HL-60 (cell line): ENCODE results near the gene BPIFB4.

ENCODE experiments used
- POLR2AphosphoS5 ChIP-seq: IDR thresholded peaks from 2 replicates; pipeline ENCODE4 v1.6.1; 2012; ENCODE audit warnings: low read depth
- SPI1 ChIP-seq: IDR thresholded peaks from 2 replicates; pipeline ENCODE4 v1.6.1; 2012; ENCODE audit warnings: low read depth, mild to moderate bottlenecking, borderline replicate concordance
- TF ChIP-seq, protein P1 (sequence below): IDR thresholded peaks from one replicate; pipeline ENCODE4 v1.5.1; 2011; ENCODE audit warnings: low read length, control low read depth, inconsistent platforms; ENCODE audit not compliant: insufficient read depth
- TF ChIP-seq, protein P2 (sequence below): IDR thresholded peaks from 2 replicates; pipeline ENCODE4 v1.6.1; 2012; ENCODE audit warnings: low read depth; ENCODE audit not compliant: insufficient replicate concordance

DNA sequence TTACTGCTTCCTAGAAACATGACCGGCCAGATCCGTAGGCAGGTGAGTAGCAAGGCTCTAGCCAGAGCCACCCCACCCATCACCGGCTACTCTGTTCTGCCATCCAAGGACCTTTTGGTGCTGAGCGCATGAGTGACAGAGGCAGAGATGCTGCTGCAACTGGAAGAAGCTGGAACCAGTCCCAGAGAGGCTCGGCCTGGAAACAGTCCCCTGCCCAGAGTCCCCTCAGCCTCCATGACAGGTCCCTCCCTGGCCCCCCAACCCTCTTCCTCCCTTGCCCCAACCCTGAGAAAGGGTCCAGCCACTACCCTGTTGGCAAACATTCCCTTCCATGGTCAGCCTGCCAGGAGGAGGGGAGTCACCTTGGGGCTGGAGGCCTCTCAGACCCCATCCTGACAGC, 31.9 kb downstream of the BPIFB4 start:
- TF ChIP-seq, protein P1, sequence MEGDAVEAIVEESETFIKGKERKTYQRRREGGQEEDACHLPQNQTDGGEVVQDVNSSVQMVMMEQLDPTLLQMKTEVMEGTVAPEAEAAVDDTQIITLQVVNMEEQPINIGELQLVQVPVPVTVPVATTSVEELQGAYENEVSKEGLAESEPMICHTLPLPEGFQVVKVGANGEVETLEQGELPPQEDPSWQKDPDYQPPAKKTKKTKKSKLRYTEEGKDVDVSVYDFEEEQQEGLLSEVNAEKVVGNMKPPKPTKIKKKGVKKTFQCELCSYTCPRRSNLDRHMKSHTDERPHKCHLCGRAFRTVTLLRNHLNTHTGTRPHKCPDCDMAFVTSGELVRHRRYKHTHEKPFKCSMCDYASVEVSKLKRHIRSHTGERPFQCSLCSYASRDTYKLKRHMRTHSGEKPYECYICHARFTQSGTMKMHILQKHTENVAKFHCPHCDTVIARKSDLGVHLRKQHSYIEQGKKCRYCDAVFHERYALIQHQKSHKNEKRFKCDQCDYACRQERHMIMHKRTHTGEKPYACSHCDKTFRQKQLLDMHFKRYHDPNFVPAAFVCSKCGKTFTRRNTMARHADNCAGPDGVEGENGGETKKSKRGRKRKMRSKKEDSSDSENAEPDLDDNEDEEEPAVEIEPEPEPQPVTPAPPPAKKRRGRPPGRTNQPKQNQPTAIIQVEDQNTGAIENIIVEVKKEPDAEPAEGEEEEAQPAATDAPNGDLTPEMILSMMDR: no peak
- TF ChIP-seq, protein P2, sequence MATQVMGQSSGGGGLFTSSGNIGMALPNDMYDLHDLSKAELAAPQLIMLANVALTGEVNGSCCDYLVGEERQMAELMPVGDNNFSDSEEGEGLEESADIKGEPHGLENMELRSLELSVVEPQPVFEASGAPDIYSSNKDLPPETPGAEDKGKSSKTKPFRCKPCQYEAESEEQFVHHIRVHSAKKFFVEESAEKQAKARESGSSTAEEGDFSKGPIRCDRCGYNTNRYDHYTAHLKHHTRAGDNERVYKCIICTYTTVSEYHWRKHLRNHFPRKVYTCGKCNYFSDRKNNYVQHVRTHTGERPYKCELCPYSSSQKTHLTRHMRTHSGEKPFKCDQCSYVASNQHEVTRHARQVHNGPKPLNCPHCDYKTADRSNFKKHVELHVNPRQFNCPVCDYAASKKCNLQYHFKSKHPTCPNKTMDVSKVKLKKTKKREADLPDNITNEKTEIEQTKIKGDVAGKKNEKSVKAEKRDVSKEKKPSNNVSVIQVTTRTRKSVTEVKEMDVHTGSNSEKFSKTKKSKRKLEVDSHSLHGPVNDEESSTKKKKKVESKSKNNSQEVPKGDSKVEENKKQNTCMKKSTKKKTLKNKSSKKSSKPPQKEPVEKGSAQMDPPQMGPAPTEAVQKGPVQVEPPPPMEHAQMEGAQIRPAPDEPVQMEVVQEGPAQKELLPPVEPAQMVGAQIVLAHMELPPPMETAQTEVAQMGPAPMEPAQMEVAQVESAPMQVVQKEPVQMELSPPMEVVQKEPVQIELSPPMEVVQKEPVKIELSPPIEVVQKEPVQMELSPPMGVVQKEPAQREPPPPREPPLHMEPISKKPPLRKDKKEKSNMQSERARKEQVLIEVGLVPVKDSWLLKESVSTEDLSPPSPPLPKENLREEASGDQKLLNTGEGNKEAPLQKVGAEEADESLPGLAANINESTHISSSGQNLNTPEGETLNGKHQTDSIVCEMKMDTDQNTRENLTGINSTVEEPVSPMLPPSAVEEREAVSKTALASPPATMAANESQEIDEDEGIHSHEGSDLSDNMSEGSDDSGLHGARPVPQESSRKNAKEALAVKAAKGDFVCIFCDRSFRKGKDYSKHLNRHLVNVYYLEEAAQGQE: no peak
- TF ChIP-seq POLR2AphosphoS5: no peak
- TF ChIP-seq SPI1: no peak
